ENCODE measurements around the gene PIK3R3. TPM values are rescaled to one million over a fixed set of nuclear protein-coding genes. Genes with fewer than 3 reads are reported as not detected.

Gene PIK3R3
- total and polyA plus RNA-seq, 9 of the 15 experiments (the other 6 are each of a cell fraction or from before 2014, with no cell fraction given), result 1.4 to 7.7 (median 4.6) TPM

- Histone ChIP-seq H3K9ac (ENCODE audit: insufficient read depth in 1 of 2, low read depth in 2 of 2, low read length in 2 of 2) (no peak overlapping the region), H3K79me2 (ENCODE audit: control insufficient read depth, insufficient read depth, low read length) (no peaks in the 10 kb centered on the region), H3K4me2 (ENCODE audit: insufficient read depth, low read length) (no peak overlapping the region), H3K4me3 (no peak overlapping the region), H3K27me3 (ENCODE audit: control insufficient read depth in 2 of 2, insufficient read depth in 2 of 2, low read length in 2 of 2) (0 out of 5 replicates have a peak, but pooled peaks cover 0 to 6% of the 10 kb centered on the region in 2 experiments), H4K20me1 (replicated peaks; ENCODE audit: control insufficient read depth, insufficient read depth, low read length) (no peaks in the 10 kb centered on the region), H2AFZ (ENCODE audit: low read depth, low read length) (no peak overlapping the region), H3K36me3 (ENCODE audit: control insufficient read depth, insufficient read depth, low read length) (no peaks in the 10 kb centered on the region), H3K27ac (ENCODE audit: extremely low read depth, low read depth, low read length) (no peak overlapping the region), H3K9me3 (replicated peaks; ENCODE audit: control insufficient read depth, insufficient read depth, low read depth, low read length) (no peaks in the 10 kb centered on the region), H3K4me1 (replicated peaks in 1 of 2; ENCODE audit: control insufficient read depth in 2 of 2, insufficient read depth in 2 of 2, low read length in 2 of 2) (peaks cover 26 to 38% of the 10 kb centered on the region in 2 experiments), H3K9me1 (ENCODE audit: control insufficient read depth, insufficient read depth, low read length) (no peaks in the 10 kb centered on the region)
- TF ChIP-seq HSF4 (CRISPR knock-in tag; IDR thresholded peaks at IDR 0.05; ENCODE audit: borderline replicate concordance) (no peak), POLR2A (conservative IDR thresholded peaks at IDR 0.05) (no peak), MXI1 (IDR thresholded peaks at IDR 0.05; ENCODE audit: low read depth, low read length) (no peak), ZNF282 (CRISPR knock-in tag; IDR thresholded peaks at IDR 0.05) (no peak)
- no TSS peak for BruUV-seq (replicated peaks)
- POLR2A ChIA-PET, result interaction anchor here (0.8 to 2.2 kb wide), 4 partner anchors 9 to 73 kb away, joined by 3 to 12 read pairs (median 4); no protein-coding TSS in a partner anchor
- in situ Hi-C loops (cut with MboI) (no loop called here), intact Hi-C loops (cut with micrococcal nuclease) (loop anchor here (10.0 kb wide), 1 partner anchor 288 kb away; no protein-coding TSS in a partner anchor)
- CTCF ChIA-PET (ENCODE audit: low intra/inter-chr PET ratio), result interaction anchor here (0.8 to 3.0 kb wide), 2 partner anchors 132 to 135 kb away, joined by 4 to 24 read pairs; no protein-coding TSS in a partner anchor
- no peak for FAIRE-seq
- no peak for DNase-seq (ENCODE audit: extremely low read depth in 1 of 4, low spot score in 3 of 4)
- 50% methylated on average over 4 of the region's 4 CpGs for WGBS (ENCODE audit: insufficient coverage, low coverage, missing lambda C conversion rate)
- ATAC-seq, result no peak
Measured at GRCh38 chr1:46172321-46172720, 39.9 kb upstream of the PIK3R3 start.

- BruUV-seq (replicated peaks), result no TSS peak
- no peaks in the 10 kb centered on the region for H4K20me1 ChIP-seq (replicated peaks; ENCODE audit: control insufficient read depth, insufficient read depth, low read length)
- H3K4me3 ChIP-seq, result no peak overlapping the region
- no peak overlapping the region for H3K4me2 ChIP-seq (ENCODE audit: insufficient read depth, low read length)
- ATAC-seq (no peak), FAIRE-seq (no peak), DNase-seq (ENCODE audit: extremely low read depth in 1 of 4, low spot score in 3 of 4) (no peak)
- in situ Hi-C loops (cut with MboI), result no loop called here
- POLR2A ChIA-PET, result interaction anchor here (0.6 to 2.2 kb wide), 6 partner anchors 8 to 524 kb away, joined by 3 to 12 read pairs (median 4); partner anchors contain the start of gene POMGNT1
- CTCF ChIA-PET (ENCODE audit: low intra/inter-chr PET ratio), result interaction anchor here (2.3 kb wide), 1 partner anchor 135 kb away, joined by 5 read pairs; no protein-coding TSS in a partner anchor
- H3K4me1 ChIP-seq (replicated peaks in 1 of 2; ENCODE audit: control insufficient read depth in 2 of 2, insufficient read depth in 2 of 2, low read length in 2 of 2), result peaks cover 26 to 41% of the 10 kb centered on the region in 2 experiments
- peak overlapping the region in 1 of 2 experiments; percentile 38; a peak in 2 of 4 replicates for H3K9ac ChIP-seq (ENCODE audit: insufficient read depth in 1 of 2, low read depth in 2 of 2, low read length in 2 of 2)
- no peaks in the 10 kb centered on the region for H3K36me3 ChIP-seq (ENCODE audit: control insufficient read depth, insufficient read depth, low read length)
- no peaks in the 10 kb centered on the region for H3K79me2 ChIP-seq (ENCODE audit: control insufficient read depth, insufficient read depth, low read length)
- H2AFZ ChIP-seq (ENCODE audit: low read depth, low read length), result no peak overlapping the region
- no peaks in the 10 kb centered on the region for H3K9me3 ChIP-seq (replicated peaks; ENCODE audit: control insufficient read depth, insufficient read depth, low read depth, low read length)
- intact Hi-C loops (cut with micrococcal nuclease), result loop anchor here (10.0 kb wide), 1 partner anchor 287 kb away; no protein-coding TSS in a partner anchor
- H3K27ac ChIP-seq (ENCODE audit: extremely low read depth, low read depth, low read length), result no peak overlapping the region
- H3K9me1 ChIP-seq (ENCODE audit: control insufficient read depth, insufficient read depth, low read length), result no peaks in the 10 kb centered on the region
- H3K27me3 ChIP-seq (ENCODE audit: control insufficient read depth in 2 of 2, insufficient read depth in 2 of 2, low read length in 2 of 2), result 0 out of 5 replicates have a peak, but pooled peaks cover 0 to 6% of the 10 kb centered on the region in 2 experiments
- WGBS (ENCODE audit: insufficient coverage, low coverage, missing lambda C conversion rate), result 22% methylated on average over 6 of the region's 6 CpGs
- TF ChIP-seq, protein P1, sequence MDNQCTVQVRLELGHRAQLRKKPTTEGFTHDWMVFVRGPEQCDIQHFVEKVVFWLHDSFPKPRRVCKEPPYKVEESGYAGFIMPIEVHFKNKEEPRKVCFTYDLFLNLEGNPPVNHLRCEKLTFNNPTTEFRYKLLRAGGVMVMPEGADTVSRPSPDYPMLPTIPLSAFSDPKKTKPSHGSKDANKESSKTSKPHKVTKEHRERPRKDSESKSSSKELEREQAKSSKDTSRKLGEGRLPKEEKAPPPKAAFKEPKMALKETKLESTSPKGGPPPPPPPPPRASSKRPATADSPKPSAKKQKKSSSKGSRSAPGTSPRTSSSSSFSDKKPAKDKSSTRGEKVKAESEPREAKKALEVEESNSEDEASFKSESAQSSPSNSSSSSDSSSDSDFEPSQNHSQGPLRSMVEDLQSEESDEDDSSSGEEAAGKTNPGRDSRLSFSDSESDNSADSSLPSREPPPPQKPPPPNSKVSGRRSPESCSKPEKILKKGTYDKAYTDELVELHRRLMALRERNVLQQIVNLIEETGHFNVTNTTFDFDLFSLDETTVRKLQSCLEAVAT (IDR thresholded peaks at IDR 0.05), result no peak
- TF ChIP-seq TOE1 (IDR thresholded peaks at IDR 0.05; ENCODE audit: borderline replicate concordance), result no peak
- TF ChIP-seq TOE1 (CRISPR knock-in tag; IDR thresholded peaks at IDR 0.05; ENCODE audit: borderline replicate concordance, low read depth), result no peak
- TF ChIP-seq, protein P2, sequence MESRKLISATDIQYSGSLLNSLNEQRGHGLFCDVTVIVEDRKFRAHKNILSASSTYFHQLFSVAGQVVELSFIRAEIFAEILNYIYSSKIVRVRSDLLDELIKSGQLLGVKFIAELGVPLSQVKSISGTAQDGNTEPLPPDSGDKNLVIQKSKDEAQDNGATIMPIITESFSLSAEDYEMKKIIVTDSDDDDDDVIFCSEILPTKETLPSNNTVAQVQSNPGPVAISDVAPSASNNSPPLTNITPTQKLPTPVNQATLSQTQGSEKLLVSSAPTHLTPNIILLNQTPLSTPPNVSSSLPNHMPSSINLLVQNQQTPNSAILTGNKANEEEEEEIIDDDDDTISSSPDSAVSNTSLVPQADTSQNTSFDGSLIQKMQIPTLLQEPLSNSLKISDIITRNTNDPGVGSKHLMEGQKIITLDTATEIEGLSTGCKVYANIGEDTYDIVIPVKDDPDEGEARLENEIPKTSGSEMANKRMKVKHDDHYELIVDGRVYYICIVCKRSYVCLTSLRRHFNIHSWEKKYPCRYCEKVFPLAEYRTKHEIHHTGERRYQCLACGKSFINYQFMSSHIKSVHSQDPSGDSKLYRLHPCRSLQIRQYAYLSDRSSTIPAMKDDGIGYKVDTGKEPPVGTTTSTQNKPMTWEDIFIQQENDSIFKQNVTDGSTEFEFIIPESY (CRISPR knock-in tag; IDR thresholded peaks at IDR 0.05), result no peak
- no peak for TF ChIP-seq BRD9 (IDR thresholded peaks at IDR 0.05; ENCODE audit: low read depth, partially characterized antibody)
- TF ChIP-seq CREM (IDR thresholded peaks at IDR 0.05; ENCODE audit: low read depth), result no peak
- TF ChIP-seq GABPA (tag; conservative IDR thresholded peaks at IDR 0.05; ENCODE audit: low read depth), result no peak
- TF ChIP-seq EP300 (IDR thresholded peaks at IDR 0.05; ENCODE audit: low read length), result no peak
- no peak for TF ChIP-seq PHF8 (IDR thresholded peaks at IDR 0.05; ENCODE audit: borderline replicate concordance, low read length)
- TF ChIP-seq XRCC5 (IDR thresholded peaks at IDR 0.05; ENCODE audit: low read depth, low read length), result no peak
Measured at GRCh38 chr1:46171871-46172270, 39.4 kb upstream of the PIK3R3 start.

All from K562 (cell line).